Neural crest cell (in vitro differentiated cells): ENCODE measurements around the gene CIDEB. TPM values are rescaled to one million over a fixed set of nuclear protein-coding genes. Genes with fewer than 3 reads are reported as not detected.

ENCODE experiments used
- DNase-seq: peaks from one replicate; pipeline ENCODE4 v3.0.0; 2021; ENCODE audit warnings: low read depth, mixed read lengths, low spot score
- H3K27ac Mint-ChIP-seq: one replicate; pipeline ENCODE4 v1.8.0; 2021; ENCODE audit warnings: mild to moderate bottlenecking, mixed read lengths; ENCODE audit not compliant: unreplicated experiment
- H3K27me3 Mint-ChIP-seq: 2 replicates; pipeline ENCODE4 v1.8.0; 2021; ENCODE audit warnings: low read depth, mild to moderate bottlenecking, mixed read lengths
- H3K36me3 Mint-ChIP-seq: 2 replicates; pipeline ENCODE4 v1.8.0; 2021; ENCODE audit warnings: low read depth, mild to moderate bottlenecking, mixed read lengths
- H3K4me1 Mint-ChIP-seq: 2 replicates; pipeline ENCODE4 v1.8.0; 2021; ENCODE audit warnings: mixed read lengths
- H3K4me3 Mint-ChIP-seq: one replicate; pipeline ENCODE4 v1.8.0; 2021; ENCODE audit warnings: mild to moderate bottlenecking, mixed read lengths
- H3K9me3 Mint-ChIP-seq: 2 replicates; pipeline ENCODE4 v1.8.0; 2021; ENCODE audit warnings: mixed read lengths
- CTCF ChIP-seq: fragments of 200-600 bp; sonication (generic); conservative IDR thresholded peaks from 2 replicates; pipeline ENCODE4 v1.5.0; 2021; ENCODE audit warnings: antibody characterized with exemption, mild to moderate bottlenecking
- total RNA-seq: library from RNA; stranded (reverse); gene quantifications from 2 replicates; pipeline ENCODE4 v1.2.1, GENCODE V29; 2021

The CIDEB gene
- total RNA-seq, 1 donor from 2014 or later: not detected

GRCh38 chr14:24315243-24315806, 7.5 kb upstream of the CIDEB start:
- Mint-ChIP-seq H3K4me3 (peak overlapping the region; percentile 15), H3K36me3 (no peaks in the 10 kb centered on the region), H3K4me1 (no peaks in the 10 kb centered on the region), H3K9me3 (no peaks in the 10 kb centered on the region), H3K27me3 (peaks cover 33% of the 10 kb centered on the region), H3K27ac (no peak overlapping the region)
- no peak for TF ChIP-seq CTCF
- DNase-seq: no peak

GRCh38 chr14:24314377-24315193, 6.8 kb upstream of the CIDEB start:
- no peak for TF ChIP-seq CTCF
- no peak for DNase-seq
- Mint-ChIP-seq H3K4me1 (no peaks in the 10 kb centered on the region), H3K27me3 (peaks cover 25% of the 10 kb centered on the region), H3K36me3 (no peaks in the 10 kb centered on the region), H3K27ac (no peak overlapping the region), H3K4me3 (no peak overlapping the region), H3K9me3 (no peaks in the 10 kb centered on the region)

GRCh38 chr14:24313913-24314312, 6.1 kb upstream of the CIDEB start:
- H3K9me3 Mint-ChIP-seq: no peaks in the 10 kb centered on the region
- H3K36me3 Mint-ChIP-seq: no peaks in the 10 kb centered on the region
- H3K4me1 Mint-ChIP-seq: no peaks in the 10 kb centered on the region
- no peak for TF ChIP-seq CTCF
- DNase-seq: no peak
- no peak overlapping the region for H3K4me3 Mint-ChIP-seq
- peaks cover 18% of the 10 kb centered on the region for H3K27me3 Mint-ChIP-seq
- H3K27ac Mint-ChIP-seq: no peak overlapping the region

GRCh38 chr14:24312736-24313507, 5.1 kb upstream of the CIDEB start:
- no peak for TF ChIP-seq CTCF
- DNase-seq: no peak
- Mint-ChIP-seq H3K4me1 (peaks cover 3% of the 10 kb centered on the region), H3K27ac (no peak overlapping the region), H3K36me3 (peaks cover 2% of the 10 kb centered on the region), H3K4me3 (no peak overlapping the region), H3K27me3 (peaks cover 9% of the 10 kb centered on the region), H3K9me3 (no peaks in the 10 kb centered on the region)

GRCh38 chr14:24311837-24312615, 4.2 kb upstream of the CIDEB start:
- H3K4me3 Mint-ChIP-seq: no peak overlapping the region
- peaks cover 3% of the 10 kb centered on the region for H3K36me3 Mint-ChIP-seq
- H3K4me1 Mint-ChIP-seq: peaks cover 5% of the 10 kb centered on the region
- H3K27me3 Mint-ChIP-seq: peaks cover under 1% of the 10 kb centered on the region
- no peak for DNase-seq
- TF ChIP-seq CTCF: no peak
- H3K9me3 Mint-ChIP-seq: no peaks in the 10 kb centered on the region
- H3K27ac Mint-ChIP-seq: peak overlapping the region; percentile 24
